Left lung (tissue), 10 donors: ENCODE measurements around the gene XRN2. TPM values are rescaled to one million over a fixed set of nuclear protein-coding genes. Genes with fewer than 3 reads are reported as not detected.
A peak's percentile ranks its signal among the peaks of the same experiment; 100 is the strongest.

Experiments used
- ATAC-seq: fragments of 200-7000 bp; cut with Tn5 transposase; one replicate; pipeline ENCODE4 v1.9.1; 2020; ENCODE audit warnings: moderate library complexity
- DNase-seq, 4 donors: peaks; one replicate each; pipeline ENCODE4 v3.0.0-alpha.2; 2013 to 2020
- H3K27ac ChIP-seq, 2 donors: fragments of 200-600 bp; sonication (generic) in 1 of 2; one replicate each; pipeline versions ENCODE4 v1.5.0 to v1.8.0; 2020 to 2021
- H3K27me3 ChIP-seq, 2 donors: fragments of 200-600 bp; sonication (generic) in 1 of 2; one replicate each; pipeline versions ENCODE4 v1.5.0 to v1.8.0; 2020 to 2021
- H3K36me3 ChIP-seq, 2 donors: fragments of 200-600 bp; sonication (generic) in 1 of 2; one replicate each; pipeline versions ENCODE4 v1.5.0 to v1.8.0; 2020 to 2021
- H3K4me1 ChIP-seq, 2 donors: fragments of 200-600 bp; one replicate each; pipeline ENCODE4 v1.8.0; 2021
- H3K4me3 ChIP-seq, 2 donors: fragments of 200-600 bp; sonication (generic) in 1 of 2; one replicate each; pipeline versions ENCODE4 v1.5.0 to v1.8.0; 2020 to 2021; ENCODE audit warnings: mild to moderate bottlenecking in 1 of 2
- H3K9me3 ChIP-seq, 2 donors: fragments of 200-600 bp; sonication (generic) in 1 of 2; one replicate each; pipeline versions ENCODE4 v1.5.0 to v1.8.0; 2020 to 2021
- CTCF ChIP-seq, 2 donors: fragments of 200-600 bp; sonication (generic) in 1 of 2; IDR thresholded peaks; one replicate each; pipeline versions ENCODE4 v1.5.0 to v1.8.0; 2021; ENCODE audit warnings: antibody characterized with exemption in 2 of 2
- intact Hi-C, 2 donors: fragments of 100-400 bp; cut with DNase I; formaldehyde crosslinking; loops; one replicate each; pipeline versions ENCODE4 v1.11.2 to v1.14.2; 2022
- polyA plus RNA-seq, 6 donors: library from polyadenylated mRNA; unstranded; fragments of 120-200 nt; gene quantifications; one replicate each; pipeline ENCODE4 v1.2.1, GENCODE V29; 2013; ENCODE audit not compliant: insufficient read length in 6 of 6
- total RNA-seq, 2 donors: library from RNA; stranded (reverse); fragmentation: NEBNext Ultra II Directional; extraction: Animal tissue kit (Norgen Biotek cat#: 25700); gene quantifications; one replicate each; pipeline ENCODE4 v1.2.1, GENCODE V29; 2021
- donor health status: DM: no; HTN: yes; CAD: no.
- donor health status: DM: no; HTN: no; CAD: no.

The XRN2 gene
- total and polyA plus RNA-seq, 8 donors, result 45.9 to 90.2 (median 77.8) TPM

- no peak for TF ChIP-seq CTCF (IDR thresholded peaks at IDR 0.05)
- no peaks in the 10 kb centered on the region for H3K9me3 ChIP-seq
- H3K27ac ChIP-seq, result no peak overlapping the region
- H3K4me1 ChIP-seq, result peaks cover 3 to 19% of the 10 kb centered on the region in 2 donors
- intact Hi-C loops, result no loop called here
- ATAC-seq (no peak), DNase-seq (peak in 1 of 4 donors; percentile 77)
- peaks cover 100% of the 10 kb centered on the region in 2 donors for H3K27me3 ChIP-seq
- H3K36me3 ChIP-seq, result no peaks in the 10 kb centered on the region
- H3K4me3 ChIP-seq, result peak overlapping the region in 1 of 2 donors; percentile 16
Observed at GRCh38 chr20:21396599-21397340, 93.6 kb downstream of the XRN2 start.

GRCh38 chr20:21397341-21398108 is 94.4 kb downstream of the XRN2 start, which contains the start of gene NKX2-4:
Gene NKX2-4 (minus strand): TSS chr20:21397526. CDS start chr20:21397399, 127 bp downstream.
- H3K4me3 ChIP-seq, result peak within 1 kb of the TSS in 1 of 2 donors; percentile 16

DNA sequence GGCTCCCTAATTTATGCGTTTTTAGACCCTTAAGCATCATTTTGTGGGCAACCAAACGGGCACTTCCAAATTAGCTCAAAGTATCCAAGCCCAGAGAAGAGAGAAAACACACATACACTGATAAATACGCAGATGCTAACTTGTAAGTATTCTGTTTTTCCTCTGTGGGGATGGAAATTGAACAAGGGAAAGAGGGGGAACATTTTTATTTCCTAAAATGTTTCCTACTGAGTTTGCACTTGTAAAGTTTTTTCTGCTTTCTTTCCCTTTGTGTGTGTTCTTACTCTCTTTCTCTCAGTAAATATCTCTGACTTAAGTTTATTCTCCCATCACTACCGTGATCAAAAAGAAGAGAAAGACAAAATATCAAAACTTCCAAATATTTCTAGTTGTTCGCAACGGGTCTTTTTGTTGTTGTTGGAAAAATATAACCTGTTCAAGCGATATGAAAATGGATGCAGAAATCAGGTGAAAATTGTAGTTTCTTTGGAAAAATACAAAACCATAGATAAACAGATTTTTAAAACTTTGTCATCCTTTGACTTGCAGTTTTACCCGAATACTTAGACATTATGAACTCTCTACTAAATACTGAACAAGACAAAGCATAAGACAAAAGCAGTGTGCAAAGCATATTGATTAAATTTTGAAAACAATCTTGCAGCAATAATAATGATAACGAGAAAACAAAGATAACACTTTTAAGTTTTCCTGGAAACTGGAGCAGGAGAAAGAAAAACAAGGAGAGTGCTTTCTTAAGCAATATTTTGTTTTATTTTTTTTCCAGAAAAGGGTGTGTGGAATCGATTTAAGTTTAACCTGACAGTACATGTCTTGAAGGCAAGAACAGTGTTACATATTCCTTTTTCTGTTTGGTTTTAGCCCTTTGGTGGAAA is 95.2 kb downstream of the XRN2 start:
- intact Hi-C loops, result no loop called here

More at GRCh38 chr20:21397341-21398108, 94.4 kb downstream of the XRN2 start, which contains the start of gene NKX2-4:
- H3K27me3 ChIP-seq, result peaks cover 100% of the 10 kb centered on the region in 2 donors
- H3K27ac ChIP-seq, result no peak within 1 kb of the TSS
- intact Hi-C loops, result no loop called here
- DNase-seq (no peak), ATAC-seq (no peak)
- no peak for TF ChIP-seq CTCF (IDR thresholded peaks at IDR 0.05)
- H3K36me3 ChIP-seq, result no peaks in the 10 kb centered on the region
- peaks cover 3 to 19% of the 10 kb centered on the region in 2 donors for H3K4me1 ChIP-seq
- no peaks in the 10 kb centered on the region for H3K9me3 ChIP-seq

DNA sequence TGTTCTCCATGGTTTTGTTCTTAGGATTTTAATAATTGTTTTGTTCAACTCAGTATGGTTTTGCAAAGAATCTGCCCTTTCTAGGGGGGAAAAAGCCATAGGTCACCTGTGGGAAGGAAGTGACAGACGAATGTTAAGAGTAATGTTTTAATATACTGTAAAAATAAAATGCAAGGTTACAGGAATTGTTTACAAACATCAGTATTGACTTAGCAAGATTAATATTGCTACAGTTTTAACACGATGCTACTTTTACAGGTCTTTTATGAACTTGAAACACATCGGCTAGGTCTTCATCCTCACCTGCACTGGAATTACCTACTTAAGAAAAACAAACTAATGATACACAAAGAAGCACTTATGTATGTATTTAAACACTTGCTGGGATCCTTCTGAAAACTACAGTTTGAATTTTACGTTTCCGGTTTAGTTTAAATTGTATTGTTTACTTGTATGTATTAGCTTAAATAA is 95.9 kb downstream of the XRN2 start:
- peaks cover 93 to 100% of the 10 kb centered on the region in 2 donors for H3K27me3 ChIP-seq
- DNase-seq (no peak), ATAC-seq (no peak)
- no peaks in the 10 kb centered on the region for H3K36me3 ChIP-seq
- no peak for TF ChIP-seq CTCF (IDR thresholded peaks at IDR 0.05)
- intact Hi-C loops, result no loop called here
- H3K4me1 ChIP-seq, result peaks cover 3 to 19% of the 10 kb centered on the region in 2 donors
- no peak overlapping the region for H3K4me3 ChIP-seq
- H3K9me3 ChIP-seq, result no peaks in the 10 kb centered on the region
- no peak overlapping the region for H3K27ac ChIP-seq

More for the DNA sequence above, 95.2 kb downstream of the XRN2 start:
- Histone ChIP-seq H3K4me1 (peaks cover 3 to 19% of the 10 kb centered on the region in 2 donors), H3K27ac (no peak overlapping the region), H3K9me3 (no peaks in the 10 kb centered on the region), H3K4me3 (no peak overlapping the region), H3K36me3 (no peaks in the 10 kb centered on the region), H3K27me3 (peaks cover 97 to 100% of the 10 kb centered on the region in 2 donors)
- DNase-seq (no peak), ATAC-seq (no peak)
- no peak for TF ChIP-seq CTCF (IDR thresholded peaks at IDR 0.05)
